Activated CD4-positive, alpha-beta T cell treated with anti-CD3 and anti-CD28 coated beads, Interleukin-2, amount 10 ng/mL, durations not matched to agents 24 days and 14 days (primary cell): ENCODE data around the gene PLPP3. TPM values are rescaled to one million over a fixed set of nuclear protein-coding genes. Genes with fewer than 3 reads are reported as not detected.

Source experiments
- DNase-seq: peaks from one replicate; pipeline ENCODE4 v3.0.0; 2022
- H3K27ac Mint-ChIP-seq: one replicate; pipeline ENCODE4 v1.8.0; 2022; ENCODE audit warnings: mild to moderate bottlenecking, mixed read lengths
- H3K27me3 Mint-ChIP-seq: one replicate; pipeline ENCODE4 v1.8.0; 2022; ENCODE audit warnings: mixed read lengths
- H3K36me3 Mint-ChIP-seq: one replicate; pipeline ENCODE4 v1.8.0; 2022; ENCODE audit warnings: low read depth, mild to moderate bottlenecking, mixed read lengths
- H3K4me1 Mint-ChIP-seq: one replicate; pipeline ENCODE4 v1.8.0; 2021; ENCODE audit warnings: mixed read lengths
- H3K4me3 Mint-ChIP-seq: one replicate; pipeline ENCODE4 v1.8.0; 2022; ENCODE audit warnings: mild to moderate bottlenecking, moderate library complexity, mixed read lengths
- H3K9me3 Mint-ChIP-seq: one replicate; pipeline ENCODE4 v1.8.0; 2021; ENCODE audit warnings: mixed read lengths
- intact Hi-C: fragments of 100-400 bp; cut with micrococcal nuclease; formaldehyde crosslinking; loops from one replicate; pipeline ENCODE4 v1.15.1; 2023
- total RNA-seq: library from RNA; stranded (reverse); gene quantifications from 2 replicates; pipeline ENCODE4 v1.2.3, GENCODE V29; 2022

PLPP3 gene
- total RNA-seq, 1 donor from 2014 or later, result not detected

GRCh38 chr1:56456435-56457101 lies 122.8 kb downstream of the PLPP3 start:
- Mint-ChIP-seq H3K9me3 (no peaks in the 10 kb centered on the region), H3K27me3 (no peaks in the 10 kb centered on the region), H3K27ac (no peak overlapping the region), H3K4me1 (no peaks in the 10 kb centered on the region), H3K36me3 (no peaks in the 10 kb centered on the region), H3K4me3 (no peak overlapping the region)
- intact Hi-C loops, result no loop called here
- no peak for DNase-seq

DNA sequence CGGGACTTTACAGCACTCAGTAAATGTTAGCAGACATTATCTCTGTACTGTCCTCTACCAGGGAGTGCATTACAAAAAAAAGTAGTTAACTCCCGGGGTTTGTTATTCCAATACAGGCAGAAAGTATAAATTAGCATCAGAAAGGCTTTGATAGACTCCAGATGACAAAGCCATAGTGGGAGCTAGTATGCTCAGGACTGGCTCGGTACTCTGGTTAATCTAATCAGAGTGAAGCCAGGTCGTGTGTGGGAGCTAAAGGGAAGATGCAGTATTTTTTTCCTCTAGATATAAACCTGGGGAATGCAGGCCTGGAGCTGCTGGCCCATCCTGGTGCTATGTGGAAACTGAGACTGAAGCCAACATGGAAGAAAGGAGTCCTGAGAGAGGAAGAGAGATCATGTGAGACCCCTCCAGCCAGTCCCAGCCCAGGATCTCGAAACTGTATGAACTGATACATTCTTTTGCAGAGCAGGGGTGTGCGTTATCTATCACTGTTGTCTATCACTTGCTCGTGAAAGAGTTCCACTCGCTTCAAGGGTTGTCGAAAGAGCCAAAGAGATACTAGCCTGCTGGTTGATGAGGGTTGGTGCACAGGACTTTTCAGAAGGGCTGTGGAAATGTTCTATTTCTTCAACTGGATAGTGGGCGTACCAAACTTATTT lies 125.8 kb downstream of the PLPP3 start:
- Mint-ChIP-seq H3K4me1 (no peaks in the 10 kb centered on the region), H3K27ac (no peak overlapping the region), H3K4me3 (no peak overlapping the region), H3K9me3 (no peaks in the 10 kb centered on the region), H3K36me3 (no peaks in the 10 kb centered on the region), H3K27me3 (no peaks in the 10 kb centered on the region)
- intact Hi-C loops, result no loop called here
- no peak for DNase-seq

GRCh38 chr1:56453016-56453415 lies 126.3 kb downstream of the PLPP3 start:
- DNase-seq, result no peak
- Mint-ChIP-seq H3K27me3 (no peaks in the 10 kb centered on the region), H3K9me3 (no peaks in the 10 kb centered on the region), H3K36me3 (no peaks in the 10 kb centered on the region), H3K27ac (no peak overlapping the region), H3K4me3 (no peak overlapping the region), H3K4me1 (no peaks in the 10 kb centered on the region)
- intact Hi-C loops, result no loop called here

GRCh38 chr1:56452027-56453011 lies 127.0 kb downstream of the PLPP3 start:
- DNase-seq, result no peak
- H3K27me3 Mint-ChIP-seq, result no peaks in the 10 kb centered on the region
- no peak overlapping the region for H3K27ac Mint-ChIP-seq
- H3K4me3 Mint-ChIP-seq, result no peak overlapping the region
- H3K9me3 Mint-ChIP-seq, result no peaks in the 10 kb centered on the region
- H3K4me1 Mint-ChIP-seq, result no peaks in the 10 kb centered on the region
- H3K36me3 Mint-ChIP-seq, result no peaks in the 10 kb centered on the region
- intact Hi-C loops, result no loop called here

DNA sequence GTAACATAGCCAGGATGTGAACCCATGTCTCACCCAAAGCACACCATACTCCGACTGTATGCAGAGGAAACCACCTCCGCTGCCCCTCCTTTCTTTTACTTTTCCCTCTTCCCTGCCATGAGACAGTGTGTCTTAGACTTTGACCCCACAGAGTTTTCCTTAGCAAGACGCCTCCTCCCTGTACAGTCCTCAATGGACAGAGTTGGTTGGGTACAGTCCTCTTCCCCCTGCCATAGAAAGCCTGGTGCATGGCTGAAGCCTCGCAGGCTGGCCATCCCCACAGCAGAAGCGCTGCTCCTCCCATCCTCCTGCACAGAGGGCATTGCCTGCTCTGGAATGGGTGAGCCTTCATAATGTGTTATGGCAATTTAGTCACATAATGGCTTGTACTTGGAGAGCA lies 127.9 kb downstream of the PLPP3 start:
- Mint-ChIP-seq H3K36me3 (no peaks in the 10 kb centered on the region), H3K4me1 (no peaks in the 10 kb centered on the region), H3K4me3 (no peak overlapping the region), H3K9me3 (no peaks in the 10 kb centered on the region), H3K27me3 (no peaks in the 10 kb centered on the region), H3K27ac (no peak overlapping the region)
- no peak for DNase-seq
- intact Hi-C loops, result no loop called here

DNA sequence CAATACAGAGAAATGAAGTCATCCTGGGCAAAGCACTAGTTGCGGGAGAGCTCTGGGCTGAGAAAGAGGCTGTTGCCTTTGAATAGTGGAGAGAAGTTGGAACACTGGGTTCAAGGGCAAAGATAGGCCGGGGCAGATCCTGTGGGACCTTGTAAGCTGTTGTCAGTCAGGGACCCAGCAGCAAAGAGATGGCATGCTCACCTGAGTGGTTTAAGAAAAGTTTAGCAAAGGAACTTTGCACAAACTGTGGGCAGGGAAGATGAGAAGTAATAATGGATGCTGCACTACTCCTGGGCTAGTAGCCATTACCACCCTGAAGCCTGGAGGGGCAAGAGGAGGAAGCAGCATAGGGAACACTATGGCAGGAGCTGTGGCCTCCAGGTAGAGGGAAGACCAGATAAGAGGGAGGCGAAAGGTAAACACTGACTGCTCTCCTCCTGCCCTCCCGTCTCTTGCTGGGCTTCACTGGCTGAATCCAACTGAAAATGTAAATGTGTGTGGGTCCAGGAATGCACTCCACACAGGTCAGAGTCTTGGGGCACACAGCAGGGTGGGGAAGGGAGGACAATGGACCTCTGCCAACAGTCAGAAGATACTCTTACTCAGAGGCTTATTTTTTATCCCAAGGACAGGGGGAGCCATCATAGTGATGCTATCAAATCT lies 129.2 kb downstream of the PLPP3 start:
- intact Hi-C loops, result no loop called here
- Mint-ChIP-seq H3K9me3 (no peaks in the 10 kb centered on the region), H3K4me1 (no peaks in the 10 kb centered on the region), H3K27me3 (no peaks in the 10 kb centered on the region), H3K4me3 (no peak overlapping the region), H3K27ac (no peak overlapping the region), H3K36me3 (no peaks in the 10 kb centered on the region)
- DNase-seq, result no peak

DNA sequence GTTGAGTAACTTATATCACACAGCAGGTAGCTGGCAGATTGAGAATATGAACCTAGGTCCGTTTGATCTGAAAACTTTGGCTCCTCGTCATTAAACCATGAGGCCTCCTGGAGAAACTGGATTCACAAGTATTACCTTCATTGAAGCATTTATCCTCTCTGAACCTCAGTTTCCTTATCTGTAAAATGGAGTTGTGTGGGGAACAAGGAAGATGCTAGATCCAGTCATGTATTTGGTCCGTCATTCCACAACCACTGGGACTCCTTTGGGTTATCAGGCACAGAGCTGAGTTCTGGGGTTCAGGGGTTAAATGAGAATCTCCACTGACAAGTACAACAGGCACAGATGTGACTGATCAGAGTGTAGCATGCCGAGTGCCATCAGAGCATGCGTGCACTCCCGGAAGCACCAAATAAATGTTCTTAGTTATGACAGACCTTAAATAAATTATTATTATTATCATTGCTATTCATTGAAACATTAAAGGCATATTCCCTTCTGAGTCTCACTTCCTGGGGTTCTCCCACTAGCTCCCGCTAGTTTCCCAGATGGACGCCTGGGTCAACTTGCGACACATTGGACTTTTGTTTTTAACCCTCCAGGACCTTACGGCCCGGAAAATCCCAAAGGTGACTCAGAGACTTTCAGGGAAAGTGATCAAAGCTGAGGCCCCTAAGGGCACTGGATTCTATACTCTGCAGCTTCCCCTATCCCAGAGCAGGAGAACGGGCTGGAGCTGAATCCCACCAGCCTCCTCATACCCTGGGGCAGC lies 130.6 kb downstream of the PLPP3 start:
- Mint-ChIP-seq H3K4me3 (no peak overlapping the region), H3K36me3 (no peaks in the 10 kb centered on the region), H3K27ac (no peak overlapping the region), H3K4me1 (no peaks in the 10 kb centered on the region), H3K9me3 (no peaks in the 10 kb centered on the region), H3K27me3 (no peaks in the 10 kb centered on the region)
- intact Hi-C loops, result no loop called here
- no peak for DNase-seq

- H3K27ac Mint-ChIP-seq, result no peak overlapping the region
- no peaks in the 10 kb centered on the region for H3K4me1 Mint-ChIP-seq
- no peak for DNase-seq
- no peaks in the 10 kb centered on the region for H3K27me3 Mint-ChIP-seq
- H3K9me3 Mint-ChIP-seq, result no peaks in the 10 kb centered on the region
- intact Hi-C loops, result no loop called here
- no peaks in the 10 kb centered on the region for H3K36me3 Mint-ChIP-seq
- H3K4me3 Mint-ChIP-seq, result no peak overlapping the region
Observed at GRCh38 chr1:56447823-56448222, 131.5 kb downstream of the PLPP3 start.

- Mint-ChIP-seq H3K27ac (no peak overlapping the region), H3K4me3 (no peak overlapping the region), H3K4me1 (no peaks in the 10 kb centered on the region), H3K36me3 (no peaks in the 10 kb centered on the region), H3K27me3 (no peaks in the 10 kb centered on the region), H3K9me3 (no peaks in the 10 kb centered on the region)
- intact Hi-C loops, result no loop called here
- no peak for DNase-seq
Observed at GRCh38 chr1:56446531-56447098, 132.7 kb downstream of the PLPP3 start.

GRCh38 chr1:56444960-56445646 lies 134.3 kb downstream of the PLPP3 start:
- Mint-ChIP-seq H3K27ac (no peak overlapping the region), H3K9me3 (no peaks in the 10 kb centered on the region), H3K36me3 (no peaks in the 10 kb centered on the region), H3K4me3 (no peak overlapping the region), H3K27me3 (no peaks in the 10 kb centered on the region), H3K4me1 (no peaks in the 10 kb centered on the region)
- no peak for DNase-seq
- intact Hi-C loops, result no loop called here
